ENCODE results near the gene SLC25A43. TPM values are rescaled to one million over a fixed set of nuclear protein-coding genes. Genes with fewer than 3 reads are reported as not detected.
"Not testable (repeated sequence)": the region's sequence is repeated elsewhere in the genome, so short reads cannot be mapped to it uniquely, and the experiment has no call there.

Gene SLC25A43
- polyA plus RNA-seq, 1 donor, result 13.2 TPM

GRCh38 chrX:119381349-119381944, 17.7 kb upstream of the SLC25A43 start:
- no peak overlapping the region for H3K27ac ChIP-seq (ENCODE audit: low read length)
- DNase-seq, result no peak
- H3K36me3 ChIP-seq (ENCODE audit: control insufficient read depth, insufficient read depth, low read length), result no peaks in the 10 kb centered on the region
- no peak overlapping the region for H3K4me3 ChIP-seq (ENCODE audit: low read length)
- no peaks in the 10 kb centered on the region for H3K9me3 ChIP-seq (ENCODE audit: control insufficient read depth, low read depth, low read length)
- no peaks in the 10 kb centered on the region for H3K4me1 ChIP-seq (ENCODE audit: control insufficient read depth, insufficient read depth, low read length)
- no CpG with 5 or more reads among the region's 1 CpG for WGBS (ENCODE audit: insufficient coverage, low lambda C conversion rate)
- H3K27me3 ChIP-seq (ENCODE audit: control insufficient read depth, insufficient read depth, low read length), result no peaks in the 10 kb centered on the region

GRCh38 chrX:119382606-119383005, 16.5 kb upstream of the SLC25A43 start:
- Histone ChIP-seq H3K27me3 (ENCODE audit: control insufficient read depth, insufficient read depth, low read length) (no peaks in the 10 kb centered on the region), H3K4me3 (ENCODE audit: low read length) (no peak overlapping the region), H3K36me3 (ENCODE audit: control insufficient read depth, insufficient read depth, low read length) (no peaks in the 10 kb centered on the region), H3K4me1 (ENCODE audit: control insufficient read depth, insufficient read depth, low read length) (no peaks in the 10 kb centered on the region), H3K9me3 (ENCODE audit: control insufficient read depth, low read depth, low read length) (no peaks in the 10 kb centered on the region), H3K27ac (ENCODE audit: low read length) (no peak overlapping the region)
- no peak for DNase-seq

- H3K4me3 ChIP-seq (ENCODE audit: low read length); H3K27me3 ChIP-seq (ENCODE audit: control insufficient read depth, insufficient read depth, low read length); H3K9me3 ChIP-seq (ENCODE audit: control insufficient read depth, low read depth, low read length); DNase-seq; H3K27ac ChIP-seq (ENCODE audit: low read length); H3K36me3 ChIP-seq (ENCODE audit: control insufficient read depth, insufficient read depth, low read length): not testable (repeated sequence)
- H3K4me1 ChIP-seq (ENCODE audit: control insufficient read depth, insufficient read depth, low read length), result peaks cover 17% of the 10 kb centered on the region
- no CpG with 5 or more reads among the region's 4 CpGs for WGBS (ENCODE audit: insufficient coverage, low lambda C conversion rate)
These were observed 12.5 kb upstream of the SLC25A43 start for GRCh38 chrX:119386685-119387084.

- peaks cover 17% of the 10 kb centered on the region for H3K4me1 ChIP-seq (ENCODE audit: control insufficient read depth, insufficient read depth, low read length)
- not testable (repeated sequence) for H3K27me3 ChIP-seq (ENCODE audit: control insufficient read depth, insufficient read depth, low read length); H3K9me3 ChIP-seq (ENCODE audit: control insufficient read depth, low read depth, low read length); H3K36me3 ChIP-seq (ENCODE audit: control insufficient read depth, insufficient read depth, low read length); H3K4me3 ChIP-seq (ENCODE audit: low read length); H3K27ac ChIP-seq (ENCODE audit: low read length); DNase-seq
- WGBS (ENCODE audit: insufficient coverage, low lambda C conversion rate), result no CpG with 5 or more reads among the region's 20 CpGs
These were observed 11.7 kb upstream of the SLC25A43 start for GRCh38 chrX:119387426-119387825.

DNA sequence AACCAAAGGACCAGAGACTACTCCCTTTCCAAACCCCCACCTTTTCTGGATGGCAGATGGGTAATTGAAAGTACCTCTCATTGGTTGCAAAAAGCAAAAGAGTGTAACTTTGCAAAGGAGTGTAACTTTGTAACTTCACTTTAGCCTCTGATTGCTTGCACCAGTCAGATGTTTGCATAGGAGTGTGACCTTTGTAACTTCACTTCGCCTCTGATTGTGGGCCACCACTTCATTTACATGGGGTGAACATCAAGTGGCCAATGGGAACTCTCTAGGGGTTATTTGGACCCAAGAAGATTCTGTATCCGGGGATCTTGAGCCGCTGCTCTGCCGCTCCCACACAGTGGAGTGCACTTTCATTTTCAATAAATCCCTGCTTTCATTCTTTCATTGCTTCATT, 9.9 kb upstream of the SLC25A43 start:
- Histone ChIP-seq H3K9me3 (ENCODE audit: control insufficient read depth, low read depth, low read length) (no peaks in the 10 kb centered on the region), H3K27ac (ENCODE audit: low read length) (peak overlapping the region; percentile 83), H3K4me3 (ENCODE audit: low read length) (peak overlapping the region; percentile 28), H3K4me1 (ENCODE audit: control insufficient read depth, insufficient read depth, low read length) (peaks cover 17% of the 10 kb centered on the region), H3K36me3 (ENCODE audit: control insufficient read depth, insufficient read depth, low read length) (no peaks in the 10 kb centered on the region), H3K27me3 (ENCODE audit: control insufficient read depth, insufficient read depth, low read length) (no peaks in the 10 kb centered on the region)
- no CpG with 5 or more reads among the region's 4 CpGs for WGBS (ENCODE audit: insufficient coverage, low lambda C conversion rate)
- DNase-seq, result peak; percentile 30 to 73

DNA sequence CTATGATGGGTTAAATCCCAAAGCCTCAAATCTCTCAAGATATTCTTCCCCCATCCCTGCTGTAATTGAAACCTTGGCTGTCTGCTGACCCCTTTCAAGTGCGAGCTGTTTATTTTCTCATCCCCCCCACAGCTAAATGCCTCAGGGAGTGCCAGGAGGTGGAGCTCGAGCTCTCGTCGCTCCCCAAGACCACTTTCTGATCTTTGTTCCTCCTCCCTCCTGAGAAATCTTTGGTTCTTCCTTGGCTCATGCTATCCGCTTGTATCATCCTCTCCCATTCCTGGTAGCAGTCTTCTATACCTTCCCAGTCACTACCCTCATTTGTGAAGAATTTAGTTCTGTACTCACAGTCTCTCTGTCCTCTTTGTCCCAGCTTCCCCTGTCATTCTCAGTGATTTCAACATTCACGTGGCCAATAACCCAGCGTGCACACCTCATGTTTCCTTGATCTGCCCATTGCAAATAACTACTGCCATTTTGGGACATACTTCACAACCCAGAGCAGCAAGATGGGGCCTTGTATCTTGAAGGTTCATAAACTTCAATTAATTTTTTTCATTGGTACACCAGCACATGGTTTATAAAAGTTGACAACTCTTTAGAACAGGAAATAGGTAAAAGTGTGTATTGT, 9.2 kb upstream of the SLC25A43 start:
- peak overlapping the region; percentile 83 for H3K27ac ChIP-seq (ENCODE audit: low read length)
- H3K27me3 ChIP-seq (ENCODE audit: control insufficient read depth, insufficient read depth, low read length), result no peaks in the 10 kb centered on the region
- no peaks in the 10 kb centered on the region for H3K36me3 ChIP-seq (ENCODE audit: control insufficient read depth, insufficient read depth, low read length)
- peaks cover 17% of the 10 kb centered on the region for H3K4me1 ChIP-seq (ENCODE audit: control insufficient read depth, insufficient read depth, low read length)
- DNase-seq, result peak; percentile 10 to 66
- H3K4me3 ChIP-seq (ENCODE audit: low read length), result peak overlapping the region; percentile 28
- no CpG with 5 or more reads among the region's 7 CpGs for WGBS (ENCODE audit: insufficient coverage, low lambda C conversion rate)
- no peaks in the 10 kb centered on the region for H3K9me3 ChIP-seq (ENCODE audit: control insufficient read depth, low read depth, low read length)

- no peaks in the 10 kb centered on the region for H3K9me3 ChIP-seq (ENCODE audit: control insufficient read depth, low read depth, low read length)
- H3K36me3 ChIP-seq (ENCODE audit: control insufficient read depth, insufficient read depth, low read length), result no peaks in the 10 kb centered on the region
- H3K27ac ChIP-seq (ENCODE audit: low read length), result no peak overlapping the region
- H3K27me3 ChIP-seq (ENCODE audit: control insufficient read depth, insufficient read depth, low read length), result no peaks in the 10 kb centered on the region
- WGBS (ENCODE audit: insufficient coverage, low lambda C conversion rate), result no CpG with 5 or more reads among the region's 8 CpGs
- H3K4me1 ChIP-seq (ENCODE audit: control insufficient read depth, insufficient read depth, low read length), result peaks cover 17% of the 10 kb centered on the region
- peak in 1 of 2 donors; percentile 8 for DNase-seq
- no peak overlapping the region for H3K4me3 ChIP-seq (ENCODE audit: low read length)
These were observed 7.9 kb upstream of the SLC25A43 start for GRCh38 chrX:119391279-119391678.

- Histone ChIP-seq H3K27ac (ENCODE audit: low read length) (no peak overlapping the region), H3K36me3 (ENCODE audit: control insufficient read depth, insufficient read depth, low read length) (no peaks in the 10 kb centered on the region), H3K27me3 (ENCODE audit: control insufficient read depth, insufficient read depth, low read length) (no peaks in the 10 kb centered on the region), H3K9me3 (ENCODE audit: control insufficient read depth, low read depth, low read length) (no peaks in the 10 kb centered on the region), H3K4me3 (ENCODE audit: low read length) (no peak overlapping the region), H3K4me1 (ENCODE audit: control insufficient read depth, insufficient read depth, low read length) (peaks cover 17% of the 10 kb centered on the region)
- WGBS (ENCODE audit: insufficient coverage, low lambda C conversion rate), result no CpG with 5 or more reads among the region's 2 CpGs
- DNase-seq, result no peak
These were observed 6.0 kb upstream of the SLC25A43 start for GRCh38 chrX:119393144-119393543.

- Histone ChIP-seq H3K27me3 (ENCODE audit: control insufficient read depth, insufficient read depth, low read length) (no peaks in the 10 kb centered on the region), H3K27ac (ENCODE audit: low read length) (peak overlapping the region; percentile 61), H3K4me1 (ENCODE audit: control insufficient read depth, insufficient read depth, low read length) (peaks cover 3% of the 10 kb centered on the region), H3K36me3 (ENCODE audit: control insufficient read depth, insufficient read depth, low read length) (no peaks in the 10 kb centered on the region), H3K9me3 (ENCODE audit: control insufficient read depth, low read depth, low read length) (no peaks in the 10 kb centered on the region), H3K4me3 (ENCODE audit: low read length) (peak overlapping the region; percentile 62)
- DNase-seq, result peak in 1 of 2 donors; percentile 56
- WGBS (ENCODE audit: insufficient coverage, low lambda C conversion rate), result no CpG with 5 or more reads among the region's 3 CpGs
These were observed 556 bp upstream of the SLC25A43 start for GRCh38 chrX:119398587-119398973.

- H3K27me3 ChIP-seq (ENCODE audit: control insufficient read depth, insufficient read depth, low read length), result no peaks in the 10 kb centered on the region
- peak overlapping the region; percentile 61 for H3K27ac ChIP-seq (ENCODE audit: low read length)
- peak overlapping the region; percentile 62 for H3K4me3 ChIP-seq (ENCODE audit: low read length)
- no CpG with 5 or more reads among the region's 12 CpGs for WGBS (ENCODE audit: insufficient coverage, low lambda C conversion rate)
- peaks cover 3% of the 10 kb centered on the region for H3K4me1 ChIP-seq (ENCODE audit: control insufficient read depth, insufficient read depth, low read length)
- no peak for DNase-seq
- H3K9me3 ChIP-seq (ENCODE audit: control insufficient read depth, low read depth, low read length), result no peaks in the 10 kb centered on the region
- no peaks in the 10 kb centered on the region for H3K36me3 ChIP-seq (ENCODE audit: control insufficient read depth, insufficient read depth, low read length)
These were observed 601 bp downstream of the SLC25A43 start for GRCh38 chrX:119399772-119400101.

DNA sequence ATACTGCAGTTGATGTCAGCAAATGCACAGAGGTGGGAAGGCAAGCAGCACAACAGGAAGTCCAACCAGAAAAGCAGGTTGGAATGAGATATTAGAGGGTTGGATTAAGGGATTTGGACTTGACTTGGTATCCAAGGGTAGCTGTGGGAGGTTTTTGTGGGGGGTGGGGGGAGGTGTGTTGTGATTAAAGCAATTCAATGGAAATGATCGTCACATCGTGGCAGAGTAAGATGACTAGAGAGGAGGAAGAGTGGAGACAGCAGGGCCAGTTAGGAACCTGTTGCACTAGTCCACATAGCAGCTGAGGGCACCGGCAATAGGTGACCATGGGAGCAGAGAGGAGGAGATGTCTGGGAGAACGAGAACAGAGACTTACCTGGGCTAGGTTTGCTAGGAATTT, 2.4 kb downstream of the SLC25A43 start:
- no peak overlapping the region for H3K4me3 ChIP-seq (ENCODE audit: low read length)
- H3K9me3 ChIP-seq (ENCODE audit: control insufficient read depth, low read depth, low read length), result no peaks in the 10 kb centered on the region
- no peak overlapping the region for H3K27ac ChIP-seq (ENCODE audit: low read length)
- DNase-seq, result no peak
- H3K36me3 ChIP-seq (ENCODE audit: control insufficient read depth, insufficient read depth, low read length), result no peaks in the 10 kb centered on the region
- no peaks in the 10 kb centered on the region for H3K27me3 ChIP-seq (ENCODE audit: control insufficient read depth, insufficient read depth, low read length)
- no CpG with 5 or more reads among the region's 4 CpGs for WGBS (ENCODE audit: insufficient coverage, low lambda C conversion rate)
- peaks cover 3% of the 10 kb centered on the region for H3K4me1 ChIP-seq (ENCODE audit: control insufficient read depth, insufficient read depth, low read length)
